GM13976 (cell line): Measurements from ENCODE around the gene HSF2BP.

ENCODE experiments used
- DNase-seq: peaks from one replicate; pipeline ENCODE4 v3.0.0; 2012; ENCODE audit warnings: low spot score
- in situ Hi-C: fragments of 300-500 bp; cut with MboI; formaldehyde crosslinking; loops from one replicate; pipeline ENCODE4 v1.12.0; 2022; ENCODE audit warnings: low sequenced_read_pairs, mixed read lengths, inconsistent platforms; ENCODE audit not compliant: unreplicated experiment
- TF ChIP-seq, protein P1 (sequence below): IDR thresholded peaks from 2 replicates; pipeline ENCODE4 v1.5.1; 2012; ENCODE audit warnings: borderline replicate concordance, mild to moderate bottlenecking; ENCODE audit not compliant: insufficient read depth; ENCODE audit errors: extremely low read depth, missing control alignments, control extremely low read depth

Gene HSF2BP

DNA sequence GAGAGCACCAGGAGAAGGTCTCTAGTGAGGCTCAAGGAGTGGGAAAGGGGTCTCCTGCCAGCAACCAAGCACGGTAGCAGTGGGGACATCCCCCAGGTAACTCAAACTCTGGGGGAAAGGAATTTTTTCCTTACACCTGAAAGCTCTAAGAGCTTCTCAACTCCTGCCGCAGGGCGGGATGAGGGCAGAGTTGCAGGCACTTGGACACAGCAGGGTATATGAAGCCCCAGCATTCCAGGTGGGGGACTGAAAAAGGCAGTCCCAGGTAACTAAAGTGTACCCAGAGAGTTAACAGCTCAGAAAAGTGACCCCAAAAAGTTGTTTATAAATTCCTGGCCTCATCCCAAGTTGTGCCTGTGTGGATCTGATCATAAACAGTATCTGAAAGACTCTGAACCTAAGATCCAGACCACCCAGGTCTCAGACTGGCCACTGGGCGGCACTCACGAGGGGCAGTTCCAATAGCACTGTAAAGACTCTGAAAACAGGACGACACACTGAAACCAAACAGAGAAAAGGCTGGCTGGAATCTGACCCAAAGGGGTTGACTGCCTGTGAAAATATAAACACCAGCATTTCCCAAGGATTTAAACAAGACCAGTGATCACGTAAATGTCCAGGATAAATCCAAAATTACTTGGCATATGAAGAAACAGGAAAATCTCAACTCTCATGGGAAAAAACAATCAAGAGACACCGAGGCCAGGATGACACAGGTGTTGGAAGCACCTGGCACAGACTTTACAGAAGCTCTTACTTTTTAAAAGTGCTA lies 47.5 kb downstream of the HSF2BP start:
- in situ Hi-C loops = no loop called here
- TF ChIP-seq, protein P1, sequence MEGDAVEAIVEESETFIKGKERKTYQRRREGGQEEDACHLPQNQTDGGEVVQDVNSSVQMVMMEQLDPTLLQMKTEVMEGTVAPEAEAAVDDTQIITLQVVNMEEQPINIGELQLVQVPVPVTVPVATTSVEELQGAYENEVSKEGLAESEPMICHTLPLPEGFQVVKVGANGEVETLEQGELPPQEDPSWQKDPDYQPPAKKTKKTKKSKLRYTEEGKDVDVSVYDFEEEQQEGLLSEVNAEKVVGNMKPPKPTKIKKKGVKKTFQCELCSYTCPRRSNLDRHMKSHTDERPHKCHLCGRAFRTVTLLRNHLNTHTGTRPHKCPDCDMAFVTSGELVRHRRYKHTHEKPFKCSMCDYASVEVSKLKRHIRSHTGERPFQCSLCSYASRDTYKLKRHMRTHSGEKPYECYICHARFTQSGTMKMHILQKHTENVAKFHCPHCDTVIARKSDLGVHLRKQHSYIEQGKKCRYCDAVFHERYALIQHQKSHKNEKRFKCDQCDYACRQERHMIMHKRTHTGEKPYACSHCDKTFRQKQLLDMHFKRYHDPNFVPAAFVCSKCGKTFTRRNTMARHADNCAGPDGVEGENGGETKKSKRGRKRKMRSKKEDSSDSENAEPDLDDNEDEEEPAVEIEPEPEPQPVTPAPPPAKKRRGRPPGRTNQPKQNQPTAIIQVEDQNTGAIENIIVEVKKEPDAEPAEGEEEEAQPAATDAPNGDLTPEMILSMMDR = peak; percentile 62
- DNase-seq = peak; percentile 75

GRCh38 chr21:43609501-43610340 lies 49.6 kb downstream of the HSF2BP start:
- in situ Hi-C loops = no loop called here
- no peak for DNase-seq

GRCh38 chr21:43608664-43609063 lies 50.6 kb downstream of the HSF2BP start:
- DNase-seq = no peak
- TF ChIP-seq, protein P1 = no peak
- in situ Hi-C loops = no loop called here

More at GRCh38 chr21:43609501-43610340, 49.6 kb downstream of the HSF2BP start:
- TF ChIP-seq, protein P1 = no peak

DNA sequence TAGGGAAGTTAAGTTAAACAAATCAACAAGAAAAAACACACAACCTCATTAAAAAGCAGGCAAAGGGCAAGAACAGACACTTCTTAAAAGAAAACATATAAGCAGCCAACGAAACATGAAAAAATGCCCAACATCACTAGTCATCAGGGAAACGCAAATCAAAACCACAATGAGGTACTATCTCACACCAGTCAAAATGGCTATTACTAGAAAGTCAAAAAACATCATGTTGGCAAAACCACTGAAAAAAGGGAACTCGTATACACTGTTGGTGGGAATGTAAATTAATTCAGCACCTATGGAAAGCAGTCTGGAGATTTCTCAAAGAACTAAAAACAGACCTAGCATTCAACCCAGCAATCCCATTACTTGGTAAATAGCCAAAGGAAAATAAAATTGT lies 51.1 kb downstream of the HSF2BP start:
- DNase-seq = no peak
- TF ChIP-seq, protein P1 = no peak
- in situ Hi-C loops = no loop called here

GRCh38 chr21:43605320-43606215 lies 53.7 kb downstream of the HSF2BP start:
- in situ Hi-C loops = no loop called here
- TF ChIP-seq, protein P1 = no peak
- DNase-seq = no peak
